Glutamatergic neuron (in vitro differentiated cells): ENCODE results near the gene NFKBIE. TPM values are rescaled to one million over a fixed set of nuclear protein-coding genes. Genes with fewer than 3 reads are reported as not detected.
A peak's percentile ranks its signal among the peaks of the same experiment; 100 is the strongest.

Source experiments
- DNase-seq: peaks from one replicate; pipeline ENCODE4 v3.0.0; 2022
- H3K27ac Mint-ChIP-seq: one replicate; pipeline ENCODE4 v1.8.0; 2020; ENCODE audit warnings: mild to moderate bottlenecking, mixed read lengths, inconsistent platforms; ENCODE audit not compliant: unreplicated experiment
- H3K27me3 Mint-ChIP-seq: one replicate; pipeline ENCODE4 v1.8.0; 2020; ENCODE audit warnings: mild to moderate bottlenecking, moderate library complexity, mixed read lengths, inconsistent platforms; ENCODE audit not compliant: unreplicated experiment
- H3K36me3 Mint-ChIP-seq: one replicate; pipeline ENCODE4 v1.8.0; 2020; ENCODE audit warnings: mild to moderate bottlenecking, mixed read lengths, inconsistent platforms; ENCODE audit not compliant: unreplicated experiment
- H3K4me1 Mint-ChIP-seq: one replicate; pipeline ENCODE4 v1.8.0; 2020; ENCODE audit warnings: mild to moderate bottlenecking, low read depth, mixed read lengths, inconsistent platforms; ENCODE audit not compliant: unreplicated experiment
- H3K4me3 Mint-ChIP-seq: one replicate; pipeline ENCODE4 v1.8.0; 2020; ENCODE audit warnings: mild to moderate bottlenecking, mixed read lengths, inconsistent platforms; ENCODE audit not compliant: unreplicated experiment
- H3K9me3 Mint-ChIP-seq: one replicate; pipeline ENCODE4 v1.8.0; 2020; ENCODE audit warnings: mild to moderate bottlenecking, moderate library complexity, mixed read lengths, inconsistent platforms; ENCODE audit not compliant: unreplicated experiment
- CTCF ChIP-seq: fragments of 200-600 bp; sonication (generic); IDR thresholded peaks from one replicate; pipeline ENCODE4 v1.5.0; 2021; ENCODE audit not compliant: partially characterized antibody, unreplicated experiment
- total RNA-seq: library from RNA; stranded (reverse); fragmentation: NEBNext Ultra II Directional; extraction: Animal tissue kit (Norgen Biotek cat#: 25700); gene quantifications from one replicate; pipeline ENCODE4 v1.2.1, GENCODE V29; 2021; ENCODE audit not compliant: unreplicated experiment

Gene NFKBIE
- total RNA-seq, 1 donor from 2014 or later, result 15.3 TPM

- Mint-ChIP-seq H3K9me3 (peaks cover 26% of the 10 kb centered on the region), H3K27me3 (peaks cover 25% of the 10 kb centered on the region), H3K4me1 (peaks cover 40% of the 10 kb centered on the region), H3K36me3 (no peaks in the 10 kb centered on the region), H3K4me3 (peak within 1 kb of the TSS; percentile 92), H3K27ac (peak within 1 kb of the TSS; percentile 96)
- DNase-seq, result peak; percentile 61
- no peak for TF ChIP-seq CTCF
Observed at GRCh38 chr6:44269921-44270525, 4.7 kb upstream of the NFKBIE start, which contains the start of gene TMEM151B. TSS of gene TMEM151B (plus strand) at chr6:44270450. CDS start at chr6:44270743, 293 bp downstream.

GRCh38 chr6:44269178-44269920 lies 4.0 kb upstream of the NFKBIE start:
- TF ChIP-seq CTCF, result no peak
- Mint-ChIP-seq H3K27ac (peak overlapping the region; percentile 84), H3K27me3 (peaks cover 20% of the 10 kb centered on the region), H3K36me3 (no peaks in the 10 kb centered on the region), H3K4me3 (peak overlapping the region; percentile 88), H3K4me1 (peaks cover 41% of the 10 kb centered on the region), H3K9me3 (peaks cover 21% of the 10 kb centered on the region)
- no peak for DNase-seq

- peaks cover 23% of the 10 kb centered on the region for H3K27me3 Mint-ChIP-seq
- DNase-seq, result peak; percentile 72
- H3K27ac Mint-ChIP-seq, result peak overlapping the region; percentile 33
- H3K4me1 Mint-ChIP-seq, result peaks cover 45% of the 10 kb centered on the region
- no peaks in the 10 kb centered on the region for H3K36me3 Mint-ChIP-seq
- H3K9me3 Mint-ChIP-seq, result peaks cover 18% of the 10 kb centered on the region
- peak overlapping the region; percentile 61 for H3K4me3 Mint-ChIP-seq
- peak; percentile 97 for TF ChIP-seq CTCF
Observed at GRCh38 chr6:44268095-44268628, 2.8 kb upstream of the NFKBIE start.

GRCh38 chr6:44267252-44267651 lies 1.9 kb upstream of the NFKBIE start:
- no peak for TF ChIP-seq CTCF
- H3K36me3 Mint-ChIP-seq, result no peaks in the 10 kb centered on the region
- DNase-seq, result no peak
- peaks cover 43% of the 10 kb centered on the region for H3K4me1 Mint-ChIP-seq
- H3K4me3 Mint-ChIP-seq, result no peak overlapping the region
- H3K27me3 Mint-ChIP-seq, result peaks cover 18% of the 10 kb centered on the region
- peaks cover 17% of the 10 kb centered on the region for H3K9me3 Mint-ChIP-seq
- H3K27ac Mint-ChIP-seq, result no peak overlapping the region

- DNase-seq, result no peak
- Mint-ChIP-seq H3K9me3 (peaks cover 15% of the 10 kb centered on the region), H3K4me1 (peaks cover 39% of the 10 kb centered on the region), H3K27ac (no peak overlapping the region), H3K4me3 (peak overlapping the region; percentile 71), H3K27me3 (peaks cover 14% of the 10 kb centered on the region), H3K36me3 (no peaks in the 10 kb centered on the region)
- no peak for TF ChIP-seq CTCF
Observed at GRCh38 chr6:44266347-44266746, 996 bp upstream of the NFKBIE start.
